Liver (tissue), 9 donors: Measurements from ENCODE around the gene DYSF. TPM values are rescaled to one million over a fixed set of nuclear protein-coding genes. Genes with fewer than 3 reads are reported as not detected.

ENCODE experiments used
- DNase-seq: peaks from one replicate; pipeline ENCODE4 v3.0.0-alpha.2; 2017; ENCODE audit warnings: low spot score
- H3K27ac ChIP-seq, 2 donors: one replicate each; pipeline ENCODE4 v1.7.0; 2013; ENCODE audit warnings: inconsistent platforms in 2 of 2, low read length in 2 of 2, control low read depth in 1 of 2, low read depth in 1 of 2, mild to moderate bottlenecking in 1 of 2
- H3K27me3 ChIP-seq, 4 donors: one replicate each; pipeline versions ENCODE4 v1.6.1 to v1.7.0; 2013; ENCODE audit warnings: low read length in 3 of 4, inconsistent platforms in 1 of 4, mild to moderate bottlenecking in 1 of 4, moderate library complexity in 1 of 4; ENCODE audit not compliant: control insufficient read depth in 4 of 4, insufficient read depth in 4 of 4
- H3K36me3 ChIP-seq, 4 donors: one replicate each; pipeline versions ENCODE4 v1.6.1 to v1.7.0; 2013; ENCODE audit warnings: low read length in 3 of 4, mild to moderate bottlenecking in 3 of 4, low read depth in 1 of 4, moderate library complexity in 1 of 4; ENCODE audit not compliant: control insufficient read depth in 4 of 4, insufficient read depth in 3 of 4
- H3K4me1 ChIP-seq, 4 donors: one replicate each; pipeline versions ENCODE4 v1.6.1 to v1.7.0; 2013; ENCODE audit warnings: low read length in 3 of 4, mild to moderate bottlenecking in 3 of 4, moderate library complexity in 1 of 4; ENCODE audit not compliant: control insufficient read depth in 4 of 4, insufficient read depth in 4 of 4
- H3K4me3 ChIP-seq, 3 donors: one replicate each; pipeline versions ENCODE4 v1.6.1 to v1.7.0; 2013; ENCODE audit warnings: low read length in 3 of 3, control low read depth in 1 of 3, low read depth in 1 of 3, mild to moderate bottlenecking in 1 of 3
- H3K9ac ChIP-seq, 2 donors: one replicate each; pipeline ENCODE4 v1.7.0; 2013; ENCODE audit warnings: low read length in 2 of 2, mild to moderate bottlenecking in 2 of 2, moderate library complexity in 2 of 2, control low read depth in 1 of 2, low read depth in 1 of 2
- H3K9me3 ChIP-seq, 4 donors: one replicate each; pipeline versions ENCODE4 v1.6.1 to v1.7.0; 2013; ENCODE audit warnings: low read length in 3 of 4; ENCODE audit not compliant: control insufficient read depth in 4 of 4
- ATF3 ChIP-seq: IDR thresholded peaks from 2 replicates; pipeline ENCODE4 v1.6.1; 2016; ENCODE audit warnings: antibody characterized with exemption
- CTCF ChIP-seq: fragments of 150-350 bp; IDR thresholded peaks from 2 replicates; pipeline ENCODE4 v1.5.1; 2017; ENCODE audit warnings: improper control_type of control experiment, low read depth, low read length; ENCODE audit not compliant: missing input control
- FOXA1 ChIP-seq: IDR thresholded peaks from 2 replicates; pipeline ENCODE4 v1.6.1; 2016; ENCODE audit warnings: antibody characterized with exemption
- FOXA2 ChIP-seq: IDR thresholded peaks from 2 replicates; pipeline ENCODE4 v1.6.1; 2016; ENCODE audit warnings: antibody characterized with exemption
- GABPA ChIP-seq, 2 donors: IDR thresholded peaks in 1 of 2; conservative IDR thresholded peaks in 1 of 2; 2 replicates each; pipeline ENCODE4 v1.6.1; 2016; ENCODE audit warnings: antibody characterized with exemption in 2 of 2, mild to moderate bottlenecking in 1 of 2, moderate library complexity in 1 of 2
- HNF4A ChIP-seq, 2 donors: conservative IDR thresholded peaks; 2 replicates each; pipeline ENCODE4 v1.6.1; 2016; ENCODE audit warnings: antibody characterized with exemption in 2 of 2, mild to moderate bottlenecking in 2 of 2
- HNF4G ChIP-seq: IDR thresholded peaks from 2 replicates; pipeline ENCODE4 v1.6.1; 2016; ENCODE audit warnings: antibody characterized with exemption
- JUND ChIP-seq, 2 donors: IDR thresholded peaks; 2 replicates each; pipeline ENCODE4 v1.6.1; 2016; ENCODE audit warnings: antibody characterized with exemption in 2 of 2
- MAX ChIP-seq: IDR thresholded peaks from 2 replicates; pipeline ENCODE4 v1.6.1; 2016; ENCODE audit warnings: antibody characterized with exemption
- NR2F2 ChIP-seq: IDR thresholded peaks from 2 replicates; pipeline ENCODE4 v1.6.1; 2016; ENCODE audit warnings: antibody characterized with exemption
- RAD21 ChIP-seq, 2 donors: IDR thresholded peaks; 2 replicates each; pipeline ENCODE4 v1.6.1; 2016; ENCODE audit warnings: antibody characterized with exemption in 2 of 2, mild to moderate bottlenecking in 2 of 2
- REST ChIP-seq: IDR thresholded peaks from 2 replicates; pipeline ENCODE4 v1.6.1; 2016; ENCODE audit warnings: antibody characterized with exemption, mild to moderate bottlenecking
- RXRA ChIP-seq, 2 donors: IDR thresholded peaks; 2 replicates each; pipeline ENCODE4 v1.6.1; 2017 to 2018; ENCODE audit warnings: antibody characterized with exemption in 2 of 2, mild to moderate bottlenecking in 1 of 2
- SP1 ChIP-seq: IDR thresholded peaks from 2 replicates; pipeline ENCODE4 v1.6.1; 2018; ENCODE audit warnings: antibody characterized with exemption, mild to moderate bottlenecking
- TAF1 ChIP-seq: conservative IDR thresholded peaks from 2 replicates; pipeline ENCODE4 v1.6.1; 2016; ENCODE audit warnings: antibody characterized with exemption, mild to moderate bottlenecking
- YY1 ChIP-seq: IDR thresholded peaks from 2 replicates; pipeline ENCODE4 v1.6.1; 2016; ENCODE audit warnings: antibody characterized with exemption, mild to moderate bottlenecking
- WGBS: extraction: QIAGEN DNeasy Blood & Tissue Kit; methylation state at CpG from one replicate; pipeline ENCODE4 v1.1.7; 2013; 5-methylcytosine and 5-hydroxymethylcytosine counted together
- polyA plus RNA-seq, 2 donors: library from polyadenylated mRNA; stranded (reverse) in 1 of 2; unstranded in 1 of 2; fragments of 200-250 nt in 1 of 2; fragments of >200 nt in 1 of 2; fragmentation: Nextera tagmentation in 1 of 2; extraction: Ambion mirVana in 1 of 2; gene quantifications; one replicate each; pipeline versions ENCODE4 v1.2.1 to v1.2.3, GENCODE V29; 2013 to 2015
- total RNA-seq, 2 donors: library from RNA; depleted of rRNA; stranded (reverse); fragments of >200 nt; gene quantifications; one replicate each; pipeline ENCODE4 v1.2.3, GENCODE V29; 2014
- donor health status: healthy.
- donor health status: healthy.
- donor health status: healthy.
- donor health status: healthy.
- donor health status: healthy.

Gene DYSF
- total and polyA plus RNA-seq, 4 donors = 8.5 to 20.8 (median 13.6) TPM

- no peak overlapping the region for H3K9ac ChIP-seq
- H3K9me3 ChIP-seq = no peaks in the 10 kb centered on the region
- WGBS = 70% methylated on average over 6 of the region's 6 CpGs
- no peak for TF ChIP-seq HNF4A (conservative IDR thresholded peaks at IDR 0.05)
- no peak for TF ChIP-seq ATF3
- TF ChIP-seq JUND (IDR thresholded peaks at IDR 0.05) = no peak
- TF ChIP-seq CTCF = no peak
- TF ChIP-seq RAD21 (IDR thresholded peaks at IDR 0.05) = no peak
- no peak for TF ChIP-seq NR2F2
- TF ChIP-seq HNF4G = no peak
- TF ChIP-seq FOXA2 = no peak
- peaks cover 0 to 11% (median 5%) of the 10 kb centered on the region in 4 donors for H3K36me3 ChIP-seq
- H3K4me1 ChIP-seq = peaks cover 0 to 8% (median under 1%) of the 10 kb centered on the region in 4 donors
- H3K4me3 ChIP-seq = no peak overlapping the region
- no peaks in the 10 kb centered on the region for H3K27me3 ChIP-seq
- no peak for DNase-seq
- no peak overlapping the region for H3K27ac ChIP-seq
Observed at GRCh38 chr2:71478806-71479205, 25.4 kb downstream of the DYSF start.

GRCh38 chr2:71479261-71479660 lies 25.9 kb downstream of the DYSF start:
- Histone ChIP-seq H3K4me1 (peaks cover 0 to 8% (median under 1%) of the 10 kb centered on the region in 4 donors), H3K27ac (no peak overlapping the region), H3K9me3 (no peaks in the 10 kb centered on the region), H3K27me3 (no peaks in the 10 kb centered on the region), H3K9ac (no peak overlapping the region), H3K4me3 (no peak overlapping the region), H3K36me3 (peaks cover 0 to 11% (median 5%) of the 10 kb centered on the region in 4 donors)
- TF ChIP-seq NR2F2 (no peak), CTCF (no peak), SP1 (no peak), FOXA1 (no peak), GABPA (IDR thresholded peaks at IDR 0.05 in 1 of 2, conservative IDR thresholded peaks at IDR 0.05 in 1 of 2) (no peak), FOXA2 (no peak), JUND (IDR thresholded peaks at IDR 0.05) (no peak), MAX (no peak), REST (no peak), RXRA (IDR thresholded peaks at IDR 0.05) (no peak), YY1 (no peak), HNF4G (no peak), TAF1 (no peak), RAD21 (IDR thresholded peaks at IDR 0.05) (no peak), HNF4A (conservative IDR thresholded peaks at IDR 0.05) (no peak)
- 97% methylated on average over 5 of the region's 5 CpGs for WGBS
- DNase-seq = no peak
